ENCODE results near the gene DNASE2B.

DNASE2B gene

GRCh38 chr1:84450910-84451309 lies 52.6 kb downstream of the DNASE2B start:
- no peak for DNase-seq

GRCh38 chr1:84452436-84452835 lies 54.2 kb downstream of the DNASE2B start:
- no peak for DNase-seq

- no peak for DNase-seq
Measured at GRCh38 chr1:84462118-84462517, 63.8 kb downstream of the DNASE2B start.

Data from hypothalamus (tissue), 51 donors.